HG03521 (cell line): ENCODE data around the gene ANXA7.
"Not testable (repeated sequence)": the region's sequence is repeated elsewhere in the genome, so short reads cannot be mapped to it uniquely, and the experiment has no call there.

Source experiments
- ATAC-seq: cut with Tn5 transposase; IDR thresholded peaks from one replicate; pipeline ENCODE4 v1.9.1; 2021; ENCODE audit warnings: mild to moderate bottlenecking, moderate library complexity; ENCODE audit not compliant: unreplicated experiment

The ANXA7 gene

DNA sequence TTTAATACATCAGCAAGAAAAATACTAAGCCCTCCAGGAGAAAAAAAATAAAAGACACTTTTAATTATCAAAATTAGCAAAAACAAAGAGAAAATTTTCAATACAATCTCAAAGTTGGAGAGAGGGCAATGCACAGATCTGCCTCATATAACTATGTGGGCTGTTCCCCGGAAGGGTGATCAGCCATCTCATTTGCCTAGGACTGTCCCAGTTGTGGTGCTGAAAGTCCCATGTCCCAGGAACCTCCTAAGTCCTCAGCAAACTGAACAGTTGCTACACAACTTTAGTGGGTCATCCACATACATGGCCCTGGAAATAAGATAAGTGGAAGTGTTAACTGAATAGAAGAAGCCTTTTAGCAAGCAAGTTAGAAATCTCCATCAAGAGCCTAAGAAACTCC lies 69.6 kb downstream of the ANXA7 start:
- ATAC-seq: no peak

DNA sequence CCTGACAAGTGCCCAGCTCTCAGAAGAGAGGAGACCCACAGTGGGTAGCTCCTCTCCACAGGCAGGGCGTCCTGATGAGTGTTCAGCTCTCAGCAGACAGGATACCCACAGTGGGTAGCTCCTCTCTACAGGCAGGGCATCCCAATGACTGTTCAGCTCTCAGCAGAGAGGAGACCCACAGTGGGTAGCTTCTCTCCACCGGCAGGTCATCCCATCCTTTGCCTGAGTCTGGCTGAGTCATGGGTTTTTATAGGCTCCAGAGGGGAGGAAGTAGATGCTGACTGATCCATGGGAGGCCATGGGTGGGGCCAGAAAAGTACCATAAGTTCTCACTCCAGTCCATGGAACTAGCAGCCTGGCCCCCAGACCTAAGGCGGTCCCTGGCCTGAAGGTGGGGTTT lies 73.7 kb downstream of the ANXA7 start:
- ATAC-seq: no peak

DNA sequence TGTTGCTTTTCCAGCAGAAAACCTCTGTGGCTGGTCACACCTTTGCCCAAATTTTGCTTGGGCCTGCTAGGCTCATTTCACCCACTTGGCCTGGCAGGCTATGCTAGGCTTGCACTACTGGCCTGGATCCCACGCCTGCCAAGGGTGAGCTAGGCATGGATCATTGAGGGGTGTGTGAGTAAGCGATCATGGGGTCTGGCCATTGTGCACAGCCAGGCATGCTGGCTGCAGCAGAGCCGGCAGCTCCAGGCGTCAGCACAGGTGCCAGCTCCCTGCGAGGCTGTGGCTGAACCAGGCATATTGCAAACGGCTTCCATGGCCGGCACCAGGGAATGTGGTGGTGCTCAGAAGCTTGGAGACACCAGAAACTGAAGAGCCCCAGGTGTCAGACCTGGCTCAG lies 74.4 kb downstream of the ANXA7 start:
- no peak for ATAC-seq

DNA sequence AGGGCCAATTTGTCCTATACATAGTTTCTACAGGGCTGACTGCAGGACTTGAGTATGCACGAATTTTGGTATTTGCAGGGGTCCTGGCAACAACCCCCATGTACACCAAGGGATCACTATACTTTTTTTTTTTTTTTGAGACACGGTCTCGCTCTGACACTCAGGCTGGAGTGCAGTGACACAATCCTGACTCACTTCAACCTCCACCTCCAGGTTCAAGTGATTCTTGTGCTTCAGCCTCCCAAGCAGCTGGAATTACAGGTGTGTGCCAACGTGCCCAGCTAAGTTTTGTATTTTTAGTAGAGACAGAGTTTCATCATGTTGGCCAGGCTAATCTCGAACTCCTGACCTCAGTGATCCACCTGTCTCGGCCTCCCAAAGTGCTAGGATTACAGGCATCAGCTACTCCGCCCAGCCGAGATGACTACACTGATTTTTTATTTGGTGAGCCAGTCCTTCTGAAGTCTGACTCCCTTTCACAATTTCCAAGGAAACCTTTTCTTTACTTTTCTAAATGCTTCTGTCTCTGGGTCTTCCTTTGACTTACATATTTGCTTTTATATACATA lies 75.0 kb downstream of the ANXA7 start:
- ATAC-seq: no peak

DNA sequence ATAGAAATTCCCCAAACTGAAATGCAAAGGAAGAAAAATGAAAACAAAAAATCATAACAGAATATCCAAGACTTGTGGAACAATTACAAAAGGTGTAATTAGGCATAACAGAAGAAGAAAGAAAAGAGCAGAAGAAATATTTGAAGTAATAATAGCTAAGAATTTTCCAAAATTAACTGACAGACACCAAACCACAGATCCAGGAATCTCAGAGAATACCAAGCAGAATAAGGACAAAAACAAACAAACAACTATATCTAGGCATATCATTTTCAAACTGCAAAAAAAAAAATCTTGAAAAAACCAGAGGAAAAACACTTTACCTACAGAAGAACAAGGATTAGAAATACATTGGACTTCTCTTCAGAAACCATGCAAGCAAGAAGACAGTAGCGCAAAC lies 80.7 kb downstream of the ANXA7 start:
- no peak for ATAC-seq

DNA sequence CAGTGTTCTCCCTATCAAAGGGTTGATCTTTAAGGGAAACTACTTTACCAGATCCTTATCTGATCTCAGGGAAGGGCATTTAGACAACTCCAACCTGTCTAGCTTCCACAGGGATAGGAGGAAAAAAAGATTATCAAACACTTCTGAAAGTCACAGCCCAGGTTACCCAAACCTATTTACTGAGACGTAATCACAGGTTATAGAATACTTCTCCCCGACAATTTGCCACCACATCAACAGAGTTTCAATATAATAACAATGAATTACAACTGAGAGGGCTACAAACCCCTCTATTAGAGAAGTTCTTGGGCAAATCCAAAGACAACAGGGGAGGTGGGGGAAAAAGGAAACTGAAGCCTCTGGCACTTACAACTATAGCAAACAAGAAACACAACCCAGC lies 81.5 kb downstream of the ANXA7 start:
- ATAC-seq: no peak

DNA sequence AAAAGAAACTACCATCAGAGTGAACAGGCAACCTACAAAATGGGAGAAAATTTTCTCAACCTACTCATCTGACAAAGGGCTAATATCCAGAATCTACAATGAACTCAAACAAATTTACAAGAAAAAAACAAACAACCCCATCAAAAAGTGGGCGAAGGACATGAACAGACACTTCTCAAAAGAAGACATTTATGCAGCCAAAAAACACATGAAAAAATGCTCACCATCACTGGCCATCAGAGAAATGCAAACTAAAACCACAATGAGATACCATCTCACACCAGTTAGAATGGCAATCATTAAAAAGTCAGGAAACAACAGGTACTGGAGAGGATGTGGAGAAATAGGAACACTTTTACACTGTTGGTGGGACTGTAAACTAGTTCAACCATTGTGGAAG lies 85.3 kb downstream of the ANXA7 start:
- not testable (repeated sequence) for ATAC-seq

DNA sequence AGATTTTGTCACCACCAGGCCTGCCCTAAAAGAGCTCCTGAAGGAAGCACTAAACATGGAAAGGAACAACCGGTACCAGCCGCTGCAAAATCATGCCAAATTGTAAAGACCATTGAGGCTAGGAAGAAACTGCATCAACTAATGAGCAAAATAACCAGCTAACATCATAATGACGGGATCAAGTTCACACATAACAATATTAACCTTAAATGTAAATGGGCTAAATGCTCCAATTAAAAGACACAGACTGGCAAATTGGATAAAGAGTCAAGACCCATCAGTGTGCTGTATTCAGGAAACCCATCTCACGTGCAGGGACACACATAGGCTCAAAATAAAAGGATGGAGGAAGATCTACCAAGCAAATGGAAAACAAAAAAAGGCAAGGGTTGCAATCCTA lies 88.6 kb downstream of the ANXA7 start:
- ATAC-seq: not testable (repeated sequence)
